ENCODE measurements around the gene GSG1L.

DNA sequence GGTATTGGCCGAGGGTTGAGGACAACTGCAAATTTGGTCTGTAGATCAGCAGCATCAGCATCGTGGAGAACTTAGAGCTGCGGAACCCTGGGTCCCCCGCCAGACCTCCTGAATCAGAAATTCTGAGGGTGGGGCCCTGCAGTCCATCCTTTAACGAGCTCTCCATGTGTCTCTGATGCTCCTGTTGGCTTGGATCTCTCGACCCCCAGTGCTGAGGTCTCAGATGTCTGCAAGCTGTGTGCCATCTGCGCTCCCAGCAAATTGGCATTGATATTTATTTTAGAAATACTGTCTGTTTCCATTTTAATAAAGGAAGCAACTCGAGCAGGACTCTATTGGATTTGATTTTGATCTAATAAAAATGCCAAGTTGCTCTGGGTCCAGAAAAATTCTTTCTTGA, 263.6 kb downstream of the GSG1L start:
- TF ChIP-seq POLR2A (IDR thresholded peaks at IDR 0.05; ENCODE audit: low read depth, low read length) (no peak), TAF1 (IDR thresholded peaks at IDR 0.05; ENCODE audit: low read depth, low read length) (no peak), PAX5 (IDR thresholded peaks at IDR 0.05; ENCODE audit: insufficient read depth, low read length, severe bottlenecking) (no peak), POLR2AphosphoS5 (IDR thresholded peaks at IDR 0.05; ENCODE audit: low read depth, low read length) (no peak), POU2F2 (IDR thresholded peaks at IDR 0.05; ENCODE audit: low read depth, low read length) (no peak), SPI1 (IDR thresholded peaks at IDR 0.05; ENCODE audit: low read depth, low read length) (no peak)
